ENCODE data around the gene KLF16.
A peak's percentile ranks its signal among the peaks of the same experiment; 100 is the strongest.
"Not testable (repeated sequence)": the region's sequence is repeated elsewhere in the genome, so short reads cannot be mapped to it uniquely, and the experiment has no call there.

Gene KLF16

GRCh38 chr19:1863328-1863637, at the start of gene KLF16:
Gene KLF16, minus strand, starts transcription at chr19:1863579. Its CDS starts 82 bp downstream, at chr19:1863497.
- no peak for DNase-seq (ENCODE audit: low read depth in 2 of 2)

GRCh38 chr19:1912760-1913505, 49.6 kb upstream of the KLF16 start:
- no peak for DNase-seq (ENCODE audit: low read depth in 2 of 2)

DNA sequence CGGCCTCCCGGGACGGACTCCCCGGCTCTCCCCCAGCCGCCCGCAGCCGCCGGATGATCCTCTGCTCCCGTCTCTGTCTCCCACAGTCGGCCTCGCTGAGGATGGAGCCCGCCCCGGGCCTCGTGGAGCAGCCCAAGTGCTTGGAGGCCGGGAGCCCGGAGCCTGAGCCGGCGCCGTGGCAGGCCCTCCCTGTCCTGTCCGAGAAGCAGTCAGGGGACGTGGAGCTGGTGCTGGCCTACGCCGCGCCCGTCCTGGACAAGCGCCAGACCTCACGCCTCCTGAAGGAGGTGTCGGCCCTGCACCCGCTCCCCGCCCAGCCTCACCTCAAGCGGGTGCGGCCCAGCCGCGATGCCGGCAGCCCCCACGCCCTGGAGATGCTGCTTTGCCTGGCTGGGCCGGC, 48.6 kb upstream of the KLF16 start:
- DNase-seq (ENCODE audit: low read depth in 2 of 2), result no peak

GRCh38 chr19:1911098-1911497, 47.7 kb upstream of the KLF16 start:
- no peak for DNase-seq (ENCODE audit: low read depth in 2 of 2)

DNA sequence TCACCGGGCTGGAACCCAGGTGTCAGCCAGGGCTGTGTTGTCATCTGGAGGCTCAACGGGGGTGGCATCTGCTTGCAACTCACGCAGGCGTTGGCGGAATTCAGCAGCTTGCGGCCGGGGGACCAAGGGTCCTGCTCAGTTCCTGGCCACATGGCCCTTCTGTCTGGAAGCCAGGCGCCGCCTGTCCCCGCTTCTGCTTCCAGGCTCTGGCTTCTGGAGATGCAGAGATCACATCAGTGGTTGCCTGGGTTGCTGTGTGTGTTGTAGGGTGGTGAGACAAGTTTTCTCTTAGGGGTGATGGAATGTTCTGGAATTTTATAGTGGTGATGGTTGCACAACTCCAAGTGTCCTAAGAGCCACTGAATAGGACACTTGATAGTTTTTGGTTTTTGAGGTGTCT, 46.8 kb upstream of the KLF16 start:
- DNase-seq (ENCODE audit: low read depth in 2 of 2), result no peak

- DNase-seq (ENCODE audit: low read depth in 2 of 2), result no peak
These were observed 46.3 kb upstream of the KLF16 start for GRCh38 chr19:1909761-1910080.

DNA sequence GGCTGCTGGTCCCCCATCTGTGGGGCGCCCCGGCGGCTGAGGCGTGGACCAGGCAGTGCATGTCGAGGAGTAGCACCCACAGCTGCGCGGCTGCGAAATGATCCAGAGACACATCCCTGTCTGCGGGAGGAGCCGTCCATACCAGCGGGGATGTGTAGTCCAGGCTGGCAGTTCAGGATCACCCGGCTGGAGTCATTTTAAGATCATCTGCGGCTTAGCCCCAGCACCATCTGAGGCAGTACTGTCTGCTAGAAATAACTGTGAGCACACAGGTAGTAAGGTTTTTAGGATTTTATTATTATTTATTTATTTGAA, 44.9 kb upstream of the KLF16 start:
- no peak for DNase-seq (ENCODE audit: low read depth in 2 of 2)

GRCh38 chr19:1907563-1908363, 44.4 kb upstream of the KLF16 start:
- DNase-seq (ENCODE audit: low read depth in 2 of 2), result no peak

- no peak for DNase-seq (ENCODE audit: low read depth in 2 of 2)
These were observed 43.7 kb upstream of the KLF16 start for GRCh38 chr19:1906985-1907562.

- DNase-seq (ENCODE audit: low read depth in 2 of 2), result no peak
These were observed 42.5 kb upstream of the KLF16 start for GRCh38 chr19:1905863-1906375.

GRCh38 chr19:1905110-1905862, 41.9 kb upstream of the KLF16 start, which contains the start of the genes ADAT3 and SCAMP4:
Gene ADAT3, plus strand, starts transcription at chr19:1905399. Its CDS starts 6,649 bp downstream, at chr19:1912048.
Gene SCAMP4, plus strand, starts transcription at chr19:1905399. Its CDS starts 9,621 bp downstream, at chr19:1915020.
- peak; percentile 96 to 98 for DNase-seq (ENCODE audit: low read depth in 2 of 2)

GRCh38 chr19:1904860-1905109, 41.4 kb upstream of the KLF16 start:
- DNase-seq (ENCODE audit: low read depth in 2 of 2), result no peak

GRCh38 chr19:1902923-1903322, 39.5 kb upstream of the KLF16 start:
- DNase-seq (ENCODE audit: low read depth in 2 of 2), result no peak

DNA sequence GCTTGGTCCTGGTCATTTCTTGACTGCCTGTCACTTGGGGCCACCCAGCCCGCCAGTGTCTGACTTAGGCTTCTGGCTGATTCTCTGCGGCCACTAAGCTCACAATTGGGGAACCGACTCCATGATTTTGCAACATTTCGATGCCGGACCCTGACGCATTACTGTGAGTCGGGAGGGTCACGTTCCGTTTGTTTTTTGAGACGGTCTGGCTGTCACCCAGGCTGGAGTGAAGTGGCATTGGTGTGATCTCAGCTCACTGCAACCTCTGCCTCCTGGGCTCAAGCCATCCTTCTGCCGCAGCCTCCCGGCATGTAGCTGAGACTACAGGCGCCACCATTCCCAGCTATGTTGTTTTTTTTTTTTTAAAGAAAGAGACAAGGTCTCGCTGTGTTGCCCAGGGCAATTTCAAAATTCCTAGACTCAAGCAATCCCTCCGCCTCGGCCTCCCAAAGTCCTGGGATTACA, 38.6 kb upstream of the KLF16 start:
- DNase-seq (ENCODE audit: low read depth in 2 of 2), result no peak

DNA sequence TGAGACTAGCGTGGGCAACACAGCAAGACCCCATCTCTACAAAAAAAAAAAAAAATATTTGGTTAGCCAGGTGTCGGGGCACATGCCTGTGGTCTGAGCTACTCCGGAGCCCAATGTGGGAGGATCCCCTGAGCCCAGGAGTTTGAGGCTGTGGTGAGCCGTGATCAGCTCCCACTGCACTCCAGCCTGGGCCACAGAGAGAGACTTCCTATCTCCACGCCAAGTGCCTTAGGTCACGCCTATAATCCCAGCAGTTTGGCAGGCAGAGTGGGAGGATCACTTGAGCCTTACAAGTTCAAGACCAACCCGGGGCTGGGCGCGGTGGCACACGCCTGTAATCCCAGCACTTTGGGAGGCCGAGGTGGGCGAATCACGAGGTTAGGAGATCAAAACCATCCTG, 33.1 kb upstream of the KLF16 start:
- no peak for DNase-seq (ENCODE audit: low read depth in 2 of 2)

- DNase-seq (ENCODE audit: low read depth in 2 of 2), result no peak
These were observed 30.4 kb upstream of the KLF16 start for GRCh38 chr19:1893791-1894190.

DNA sequence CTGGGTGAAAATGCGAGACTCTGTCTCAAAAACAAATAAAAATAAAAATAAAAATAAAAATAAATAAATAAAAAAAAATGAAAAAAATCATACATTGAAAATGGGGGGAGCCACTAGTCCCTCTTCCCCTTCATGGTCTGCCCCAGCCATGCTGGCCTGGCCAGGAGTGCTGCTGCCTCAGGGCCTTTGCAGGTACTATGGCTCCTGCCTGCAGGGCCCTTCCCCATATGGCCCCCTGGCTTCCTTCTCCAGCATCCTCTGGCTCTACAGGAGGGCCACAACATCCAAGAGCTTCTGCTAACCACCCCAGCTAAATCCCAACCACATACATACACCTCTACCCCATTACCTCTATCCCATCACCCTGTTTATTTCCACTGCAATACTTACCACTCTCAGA, 26.5 kb upstream of the KLF16 start:
- DNase-seq (ENCODE audit: low read depth in 2 of 2), result no peak

DNA sequence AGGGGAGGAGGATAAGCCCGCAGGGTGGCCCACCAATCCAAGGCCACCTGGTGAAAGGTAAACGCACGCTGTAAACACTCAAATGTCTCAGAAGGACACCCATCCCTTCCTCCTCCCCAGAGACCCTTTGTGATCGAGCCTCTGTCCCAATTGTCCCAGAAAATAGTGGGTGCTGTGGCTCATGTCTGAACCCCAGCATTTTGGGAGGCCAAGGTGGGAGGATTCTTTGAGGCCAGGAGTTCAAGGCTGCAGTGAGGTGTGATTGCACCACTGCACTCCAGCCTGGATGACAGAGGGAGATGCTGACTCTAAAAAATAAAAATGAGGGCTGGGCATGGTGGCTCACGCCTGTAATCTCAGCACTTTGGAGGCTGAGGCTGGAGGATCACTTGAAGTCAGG, 25.0 kb upstream of the KLF16 start:
- DNase-seq (ENCODE audit: low read depth in 2 of 2), result no peak

DNA sequence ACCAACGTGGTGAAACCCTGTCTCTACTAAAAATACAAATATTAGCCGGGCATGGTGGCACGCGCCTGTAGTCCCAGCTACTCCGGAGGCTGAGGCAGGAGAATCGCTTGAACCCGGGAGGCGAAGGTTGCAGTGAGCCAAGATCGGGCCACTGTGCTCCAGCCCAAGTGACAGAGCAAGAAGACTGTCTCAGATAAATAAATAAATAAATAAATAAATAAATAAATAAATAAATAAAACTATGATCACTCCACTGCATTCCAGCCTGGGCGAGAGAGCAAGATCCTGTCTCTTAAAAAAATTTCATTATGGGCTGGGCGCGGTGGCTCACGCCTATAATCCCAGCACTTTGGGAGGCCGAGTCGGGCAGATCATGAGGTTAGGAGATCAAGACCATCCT, 23.0 kb upstream of the KLF16 start:
- DNase-seq (ENCODE audit: low read depth in 2 of 2), result not testable (repeated sequence)

DNA sequence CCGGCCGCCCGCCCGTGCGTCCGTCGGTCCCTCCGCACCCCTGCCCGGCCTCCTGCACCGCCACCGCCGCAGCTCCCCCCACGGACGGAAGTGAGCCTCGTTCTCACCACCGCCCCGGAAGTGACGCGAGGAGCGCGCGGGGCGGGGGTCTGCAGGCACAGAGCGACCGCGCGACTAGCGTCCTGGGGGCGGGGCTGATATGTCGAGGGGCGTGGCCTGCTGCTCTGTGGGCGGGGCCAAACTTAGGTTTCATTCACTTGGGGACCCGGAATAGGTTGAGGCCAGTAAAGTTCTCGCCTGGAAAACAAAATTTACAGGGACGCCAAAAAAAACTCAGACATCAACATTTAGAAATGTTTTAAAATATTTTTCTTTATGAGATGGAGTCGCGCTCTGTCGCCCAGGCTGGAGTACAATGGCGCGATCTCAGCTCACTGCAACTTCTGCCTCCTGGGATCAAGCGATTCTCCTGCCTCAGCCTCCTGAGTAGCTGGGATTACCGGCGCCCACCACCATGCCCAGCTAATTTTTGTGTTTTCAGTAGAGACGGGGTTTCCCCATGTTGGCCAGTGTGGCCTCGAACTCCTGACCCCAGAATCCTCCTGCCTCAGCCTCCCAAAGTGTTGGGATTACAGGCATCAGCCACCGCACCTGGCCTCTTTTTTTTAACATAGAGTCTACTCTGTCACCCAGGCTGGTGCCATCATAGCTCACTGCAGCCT, 22.2 kb upstream of the KLF16 start, which contains the start of gene ABHD17A:
Gene ABHD17A (minus strand): TSS at position 99 of the 722 bp plus-strand sequence. CDS start 3,930 bp downstream, outside the sequence.
- peak; percentile 94 to 95 for DNase-seq (ENCODE audit: low read depth in 2 of 2)

DNA sequence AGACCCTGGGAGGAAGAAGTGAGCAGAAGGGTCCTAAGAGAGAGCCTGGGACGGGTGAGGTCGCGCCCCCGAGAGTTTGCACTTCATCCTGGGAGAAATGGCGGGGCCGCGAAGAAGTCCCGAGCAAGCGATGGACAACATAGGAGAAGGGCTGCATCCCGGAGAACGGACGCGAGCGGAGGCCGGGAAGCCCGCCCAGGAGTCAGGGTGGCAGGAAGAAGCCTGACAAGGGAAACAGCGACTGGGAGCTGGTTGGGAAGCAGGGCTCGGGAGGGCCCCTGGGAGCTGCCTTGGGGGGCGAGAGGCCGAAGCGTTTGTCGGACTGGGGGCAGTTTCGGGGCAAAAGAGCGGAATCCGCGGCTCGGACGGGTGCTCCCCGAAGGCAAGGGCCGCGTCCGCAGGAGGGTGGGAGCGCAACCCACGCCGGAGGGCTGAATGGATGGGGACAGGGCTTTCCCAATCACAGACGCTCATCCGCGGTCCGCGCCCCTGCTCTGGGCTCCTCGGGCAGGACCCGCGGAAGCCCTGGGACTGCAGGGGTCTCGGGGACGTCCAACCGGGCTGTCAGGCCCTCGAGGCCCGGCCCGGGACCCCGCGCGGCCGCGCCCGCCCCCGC, 21.4 kb upstream of the KLF16 start:
- DNase-seq (ENCODE audit: low read depth in 2 of 2), result no peak

All from stimulated activated CD4-positive, alpha-beta T cell treated with anti-CD3 and anti-CD28 coated beads, Interleukin-1b, Interleukin-23, amount 100 ng/mL, for 4 hours (primary cell).